NCI-H2107 treated with DMSO at 0.1 percent for 48 hours (cell line): ENCODE data around the gene YY1.
"Not testable (repeated sequence)": the region's sequence is repeated elsewhere in the genome, so short reads cannot be mapped to it uniquely, and the experiment has no call there.

ENCODE experiments used
- DNase-seq: peaks from one replicate; lab custom pipeline; 2025; ENCODE audit not compliant: unreplicated experiment; lab: John Stamatoyannopoulos, UW

The YY1 gene

GRCh38 chr14:100283436-100283835 lies 44.5 kb downstream of the YY1 start:
- not testable (repeated sequence) for DNase-seq

DNA sequence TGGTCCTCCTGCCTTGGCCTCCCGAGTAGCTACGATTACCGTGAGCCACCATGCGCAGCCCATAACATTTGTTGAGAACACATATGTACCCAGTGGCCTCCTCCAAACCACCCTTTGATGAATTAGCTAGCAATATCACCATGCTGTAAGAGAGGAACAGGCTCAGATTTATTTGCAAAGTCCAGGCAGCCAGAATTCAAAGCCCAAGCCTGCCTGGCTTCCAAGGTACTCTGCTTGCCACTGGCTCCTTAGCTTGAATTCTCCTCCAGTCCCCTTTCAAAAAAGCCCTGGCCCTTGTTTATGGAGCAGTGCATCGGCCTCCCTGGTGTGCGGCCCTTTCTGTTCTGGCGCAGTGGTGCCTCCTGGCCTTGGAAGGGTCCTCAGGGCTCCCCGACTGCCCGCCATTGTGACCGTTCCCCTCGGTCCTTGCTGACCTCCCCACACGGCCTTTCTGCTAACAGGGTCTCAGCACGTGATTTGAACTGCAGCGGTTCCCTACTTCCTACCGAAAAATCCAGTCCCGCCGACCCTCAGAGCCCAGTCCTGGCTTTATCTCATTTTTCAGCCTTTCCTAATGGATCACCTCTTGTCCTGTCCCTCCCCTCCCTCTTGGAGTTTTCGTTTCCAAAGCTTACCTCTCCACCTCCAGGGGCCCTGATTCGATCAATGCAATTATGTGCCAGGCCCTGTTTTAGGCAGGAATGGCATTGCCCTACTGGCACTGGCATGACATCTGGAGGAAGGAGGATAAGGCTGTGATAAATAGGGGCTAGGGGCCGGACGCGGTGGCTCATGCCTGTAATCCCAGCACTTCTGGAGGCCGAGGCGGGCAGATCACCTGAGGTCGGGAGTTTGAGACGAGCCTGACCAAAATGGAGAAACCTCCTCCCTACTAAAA lies 45.3 kb downstream of the YY1 start:
- DNase-seq, result no peak

- DNase-seq, result no peak
Observed at GRCh38 chr14:100285021-100285912, 46.3 kb downstream of the YY1 start.

DNA sequence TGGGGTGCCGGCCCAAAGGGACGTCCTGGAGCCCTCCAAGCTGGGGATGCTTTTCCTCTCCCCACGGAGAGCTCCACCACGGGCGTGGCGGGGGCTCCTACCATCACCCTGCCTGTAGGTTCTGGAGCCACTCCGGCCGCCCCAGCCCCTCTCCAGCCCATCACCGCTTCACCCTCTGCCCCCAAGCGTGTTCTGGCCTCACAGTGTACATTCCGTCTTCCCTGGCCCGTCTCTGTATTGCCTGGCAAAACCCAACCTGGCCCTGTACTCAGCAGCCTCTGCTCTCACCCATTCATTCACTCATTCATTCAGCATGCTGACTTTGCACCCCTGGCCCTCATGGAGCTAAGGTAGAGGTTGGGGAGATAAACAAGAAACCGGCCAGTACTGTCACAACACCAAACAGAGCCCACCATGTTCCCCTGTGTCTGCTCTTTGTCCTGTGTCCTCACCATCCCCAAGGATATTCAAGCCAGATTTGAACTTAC lies 47.0 kb downstream of the YY1 start:
- no peak for DNase-seq

- DNase-seq, result no peak
Observed at GRCh38 chr14:100286484-100287191, 47.7 kb downstream of the YY1 start.

- no peak for DNase-seq
Observed at GRCh38 chr14:100287202-100287997, 48.5 kb downstream of the YY1 start.

DNA sequence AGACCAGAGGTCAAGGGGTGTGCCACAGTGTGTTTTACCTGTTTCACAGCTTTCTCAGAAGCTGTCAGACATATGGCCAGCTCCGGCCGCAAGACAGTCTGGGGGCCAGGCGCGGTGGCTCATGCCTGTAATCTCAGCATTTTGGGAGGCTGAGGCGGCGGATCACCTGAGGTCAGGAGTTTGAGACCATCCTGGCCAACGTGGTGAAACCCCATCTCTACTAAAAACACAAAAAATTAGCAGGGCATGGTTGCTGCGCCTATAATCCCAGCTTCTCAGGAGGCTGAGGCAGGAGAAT lies 49.0 kb downstream of the YY1 start:
- DNase-seq, result not testable (repeated sequence)

GRCh38 chr14:100288382-100289185 lies 49.6 kb downstream of the YY1 start:
- no peak for DNase-seq

- no peak for DNase-seq
Observed at GRCh38 chr14:100289916-100290606, 51.1 kb downstream of the YY1 start.

GRCh38 chr14:100290607-100291304 lies 51.8 kb downstream of the YY1 start:
- DNase-seq, result no peak

DNA sequence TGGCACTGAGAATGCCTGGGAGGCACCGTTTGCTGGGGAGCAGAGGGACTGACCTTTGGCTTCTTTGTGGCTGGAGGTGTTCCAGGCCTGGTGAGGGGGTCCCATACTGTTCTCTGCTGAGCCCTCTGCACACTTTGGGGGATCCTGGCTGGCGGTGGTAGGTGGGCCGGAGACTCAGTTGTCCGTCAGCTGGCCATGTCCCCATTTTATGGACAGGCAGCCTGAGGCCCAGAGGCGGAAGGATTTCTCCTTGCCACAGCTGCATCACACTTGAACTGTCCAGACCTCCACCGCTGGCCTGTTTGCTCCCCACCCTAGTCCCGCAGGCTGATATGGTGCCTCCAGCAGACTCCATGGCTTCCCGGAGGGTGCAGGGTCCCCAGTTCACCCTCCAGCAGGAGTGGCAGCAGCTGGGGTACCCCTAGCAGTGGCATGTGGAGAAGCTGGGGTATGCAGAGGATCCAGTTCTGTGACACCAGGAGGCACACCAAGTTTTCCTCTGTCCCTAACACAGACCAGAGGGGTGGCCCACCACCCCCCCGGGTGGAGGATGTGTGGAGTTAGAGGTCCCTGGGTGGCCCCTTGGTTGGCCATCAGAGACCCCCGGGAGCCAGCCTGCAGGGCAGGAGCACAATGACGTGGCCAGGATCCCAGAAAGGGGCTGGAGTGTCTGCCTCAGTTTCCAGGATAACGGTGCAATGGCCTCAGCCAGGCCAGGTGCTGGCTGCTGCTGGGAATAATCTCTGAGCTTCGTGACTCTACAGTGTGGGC lies 52.5 kb downstream of the YY1 start:
- DNase-seq, result no peak

DNA sequence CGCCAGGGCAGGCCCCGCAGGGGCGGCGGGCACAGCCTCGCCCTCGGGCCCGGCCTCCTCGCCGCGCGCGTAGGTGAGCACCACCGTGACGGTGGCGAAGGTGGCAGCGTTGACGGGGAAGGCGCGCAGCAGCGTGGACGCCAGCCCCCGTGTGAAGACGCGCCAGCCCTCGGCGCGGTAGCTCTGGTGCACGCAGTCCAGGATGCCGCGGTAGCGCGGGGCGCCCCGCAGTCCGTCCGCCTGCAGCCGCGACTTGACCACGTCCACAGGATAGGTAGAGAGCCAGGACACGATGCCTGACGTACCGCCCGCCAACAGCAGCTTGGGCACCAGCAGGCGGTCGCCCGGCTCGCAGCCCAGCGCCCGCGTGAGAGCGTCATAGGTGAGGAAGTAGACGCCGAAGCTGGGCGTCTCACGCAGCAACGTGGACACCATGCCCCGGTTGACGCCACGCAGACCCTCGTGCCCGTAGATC lies 53.4 kb downstream of the YY1 start:
- no peak for DNase-seq

DNA sequence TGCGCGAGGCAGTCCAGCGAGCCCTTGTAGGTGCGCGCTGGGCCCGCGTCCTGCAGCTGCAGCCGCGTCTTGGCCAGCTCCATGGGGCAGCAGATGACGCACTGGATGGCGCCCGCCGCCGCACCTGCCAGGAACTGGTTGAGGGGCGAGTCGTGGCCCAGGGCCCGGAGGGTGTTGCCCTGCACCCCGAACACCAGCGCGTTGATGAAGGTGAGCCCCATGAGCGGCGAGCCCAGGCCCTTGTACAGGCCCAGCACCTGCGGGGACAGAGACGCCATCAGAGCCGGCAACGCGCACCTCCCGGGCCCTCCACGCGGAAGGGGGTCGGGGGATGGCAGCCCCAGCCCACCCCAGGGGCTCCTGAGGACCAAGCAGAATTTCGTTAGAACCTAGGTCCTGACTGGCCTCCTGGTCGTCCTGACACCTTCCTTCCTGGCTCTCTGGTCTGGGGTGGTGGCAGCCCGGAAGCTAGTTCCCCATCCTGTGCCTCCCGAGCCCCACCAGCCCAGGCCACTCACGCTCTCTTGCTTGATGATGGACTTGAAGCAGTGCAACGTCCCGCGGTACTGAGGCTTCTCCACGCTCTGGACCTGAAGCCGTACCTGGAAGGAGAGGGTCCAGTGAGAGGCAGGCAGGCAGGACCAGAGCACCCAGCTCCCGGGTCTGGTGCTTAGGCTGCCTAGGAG lies 54.0 kb downstream of the YY1 start:
- no peak for DNase-seq

GRCh38 chr14:100293497-100294212 lies 54.7 kb downstream of the YY1 start:
- no peak for DNase-seq

DNA sequence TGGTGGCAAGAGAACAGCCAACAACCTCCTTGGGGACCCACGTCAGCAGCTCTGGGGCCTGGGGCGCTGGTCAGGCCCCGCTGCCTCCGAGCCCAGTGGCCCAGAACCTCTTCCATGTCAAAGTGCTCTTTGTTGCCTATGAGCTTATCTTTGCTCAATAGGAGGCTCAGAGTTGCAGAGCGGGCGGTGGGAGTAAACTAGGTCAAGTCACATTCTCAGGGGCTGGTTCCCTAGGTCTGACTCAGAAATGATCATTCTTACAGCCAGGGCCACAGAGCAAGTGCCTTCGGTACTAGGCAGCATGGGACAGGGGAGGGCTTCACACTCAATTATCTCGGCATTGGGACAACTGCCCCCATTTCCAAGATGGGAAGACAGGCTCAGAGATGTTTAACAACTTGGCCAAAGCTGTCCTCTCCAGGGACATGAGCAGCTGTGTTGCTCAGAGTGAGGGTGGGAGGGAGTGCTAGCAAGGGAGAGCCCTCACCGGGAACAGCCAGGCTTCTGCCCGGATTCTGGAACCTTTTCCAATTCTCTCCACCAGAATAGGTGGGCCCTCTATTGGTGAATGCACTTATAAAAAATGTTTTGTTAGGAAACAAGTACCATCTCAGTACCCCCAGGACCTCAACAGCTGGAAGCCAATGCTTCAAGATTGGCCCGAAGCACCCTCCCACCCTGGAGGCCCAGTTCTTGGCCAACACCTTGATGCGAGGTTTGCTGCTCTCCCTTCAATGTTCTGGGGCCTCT lies 55.4 kb downstream of the YY1 start:
- no peak for DNase-seq

DNA sequence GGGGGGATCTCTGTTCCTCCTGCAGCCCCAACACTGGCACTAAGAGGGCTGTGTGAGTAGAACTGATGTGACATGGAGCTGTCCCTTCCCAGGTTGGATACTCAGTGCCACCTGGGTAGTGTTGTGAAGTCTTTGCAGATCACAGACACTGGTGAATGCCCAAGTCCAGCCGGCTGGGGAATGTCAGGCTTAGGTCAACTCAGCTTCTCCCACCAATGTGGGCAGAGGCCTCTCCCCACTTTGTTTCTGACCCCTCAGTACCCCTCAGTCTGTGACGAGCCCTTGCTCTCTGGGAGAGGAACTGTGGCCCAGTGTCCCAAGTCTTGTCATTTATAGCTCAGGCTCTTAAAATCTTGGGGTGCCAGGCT lies 56.0 kb downstream of the YY1 start:
- no peak for DNase-seq
